Measurements from ENCODE around the gene DLGAP4.

The DLGAP4 gene

GRCh38 chr20:36335206-36335870 lies 29.2 kb downstream of the DLGAP4 start:
- no peak for DNase-seq (ENCODE audit: low read depth in 1 of 2, low spot score in 1 of 2)
- Histone ChIP-seq H3K4me3 (replicated peaks; ENCODE audit: insufficient read depth, low read length) (no peak overlapping the region), H3K27me3 (ENCODE audit: insufficient read depth, poor library complexity, severe bottlenecking) (peaks cover 9% of the 10 kb centered on the region), H3K27ac (replicated peaks) (no peak overlapping the region)
- TF ChIP-seq GABPA (IDR thresholded peaks at IDR 0.05; ENCODE audit: low read depth): no peak
- no peak for TF ChIP-seq SPI1 (IDR thresholded peaks at IDR 0.05; ENCODE audit: borderline replicate concordance, low read depth)
- TF ChIP-seq REST (IDR thresholded peaks at IDR 0.05; ENCODE audit: insufficient replicate concordance, low read depth): no peak
- no peak for TF ChIP-seq POLR2AphosphoS5 (IDR thresholded peaks at IDR 0.05; ENCODE audit: low read depth)
- TF ChIP-seq CTCF (IDR thresholded peaks at IDR 0.05; ENCODE audit: insufficient read depth, low read length): no peak

- H3K4me3 ChIP-seq (replicated peaks; ENCODE audit: insufficient read depth, low read length): no peak overlapping the region
- no peak overlapping the region for H3K27ac ChIP-seq (replicated peaks)
- TF ChIP-seq POLR2AphosphoS5 (IDR thresholded peaks at IDR 0.05; ENCODE audit: low read depth): no peak
- TF ChIP-seq CTCF (IDR thresholded peaks at IDR 0.05; ENCODE audit: insufficient read depth, low read length): no peak
- TF ChIP-seq SPI1 (IDR thresholded peaks at IDR 0.05; ENCODE audit: borderline replicate concordance, low read depth): no peak
- no peak for TF ChIP-seq GABPA (IDR thresholded peaks at IDR 0.05; ENCODE audit: low read depth)
- TF ChIP-seq REST (IDR thresholded peaks at IDR 0.05; ENCODE audit: insufficient replicate concordance, low read depth): no peak
- peaks cover 9% of the 10 kb centered on the region for H3K27me3 ChIP-seq (ENCODE audit: insufficient read depth, poor library complexity, severe bottlenecking)
- no peak for DNase-seq (ENCODE audit: low read depth in 1 of 2, low spot score in 1 of 2)
Observed at GRCh38 chr20:36336204-36336603, 30.1 kb downstream of the DLGAP4 start.

- H3K27me3 ChIP-seq (ENCODE audit: insufficient read depth, poor library complexity, severe bottlenecking): peaks cover 9% of the 10 kb centered on the region
- DNase-seq (ENCODE audit: low read depth in 1 of 2, low spot score in 1 of 2): no peak
- no peak overlapping the region for H3K4me3 ChIP-seq (replicated peaks; ENCODE audit: insufficient read depth, low read length)
- no peak overlapping the region for H3K27ac ChIP-seq (replicated peaks)
- TF ChIP-seq REST (IDR thresholded peaks at IDR 0.05; ENCODE audit: insufficient replicate concordance, low read depth) (no peak), CTCF (IDR thresholded peaks at IDR 0.05; ENCODE audit: insufficient read depth, low read length) (no peak), SPI1 (IDR thresholded peaks at IDR 0.05; ENCODE audit: borderline replicate concordance, low read depth) (no peak), GABPA (IDR thresholded peaks at IDR 0.05; ENCODE audit: low read depth) (no peak), POLR2AphosphoS5 (IDR thresholded peaks at IDR 0.05; ENCODE audit: low read depth) (no peak)
Observed at GRCh38 chr20:36336954-36337704, 31.0 kb downstream of the DLGAP4 start.
